ENCODE results near the gene DLG3.

DLG3 gene

GRCh38 chrX:70437921-70438665 is 6.5 kb upstream of the DLG3 start:
- DNase-seq: no peak

DNA sequence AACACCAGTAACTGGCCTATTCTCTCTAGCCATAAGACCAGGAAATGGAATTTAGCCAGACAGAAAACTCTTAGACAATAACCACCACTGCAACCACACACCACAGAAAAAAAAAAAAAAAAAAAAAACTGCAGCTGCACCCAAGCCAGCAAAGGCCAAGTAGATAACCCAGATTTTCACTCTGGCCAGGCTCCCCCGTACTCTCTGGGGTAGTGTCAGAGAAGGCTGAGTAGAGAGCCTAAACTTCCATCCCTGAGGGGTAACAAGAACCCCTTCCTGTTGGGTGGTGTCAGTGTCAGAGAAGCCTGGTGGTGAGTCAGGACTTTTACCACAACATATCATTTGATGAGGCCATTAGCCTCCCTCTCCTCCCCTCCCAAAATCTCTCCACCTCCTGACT is 5.6 kb upstream of the DLG3 start:
- no peak for DNase-seq

DNA sequence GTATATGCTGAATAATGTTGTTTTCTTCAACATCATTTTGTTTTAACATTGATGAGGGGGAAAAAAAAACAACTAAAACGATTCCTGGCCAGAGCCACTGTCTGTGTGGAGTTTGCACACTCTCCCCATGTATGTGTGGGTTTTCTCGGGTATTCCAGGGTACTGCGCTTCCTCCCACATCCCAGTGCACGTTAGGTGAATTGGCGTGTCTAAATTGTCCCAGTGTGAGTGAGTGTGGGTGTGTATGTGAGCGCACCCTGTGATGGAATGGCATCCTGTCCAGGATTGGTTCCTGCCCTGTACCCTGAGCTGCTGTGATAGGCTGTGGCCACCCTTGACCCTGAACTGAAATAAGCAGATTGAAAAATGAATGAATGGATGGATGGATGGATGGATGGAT is 2.4 kb upstream of the DLG3 start:
- DNase-seq: no peak

DNA sequence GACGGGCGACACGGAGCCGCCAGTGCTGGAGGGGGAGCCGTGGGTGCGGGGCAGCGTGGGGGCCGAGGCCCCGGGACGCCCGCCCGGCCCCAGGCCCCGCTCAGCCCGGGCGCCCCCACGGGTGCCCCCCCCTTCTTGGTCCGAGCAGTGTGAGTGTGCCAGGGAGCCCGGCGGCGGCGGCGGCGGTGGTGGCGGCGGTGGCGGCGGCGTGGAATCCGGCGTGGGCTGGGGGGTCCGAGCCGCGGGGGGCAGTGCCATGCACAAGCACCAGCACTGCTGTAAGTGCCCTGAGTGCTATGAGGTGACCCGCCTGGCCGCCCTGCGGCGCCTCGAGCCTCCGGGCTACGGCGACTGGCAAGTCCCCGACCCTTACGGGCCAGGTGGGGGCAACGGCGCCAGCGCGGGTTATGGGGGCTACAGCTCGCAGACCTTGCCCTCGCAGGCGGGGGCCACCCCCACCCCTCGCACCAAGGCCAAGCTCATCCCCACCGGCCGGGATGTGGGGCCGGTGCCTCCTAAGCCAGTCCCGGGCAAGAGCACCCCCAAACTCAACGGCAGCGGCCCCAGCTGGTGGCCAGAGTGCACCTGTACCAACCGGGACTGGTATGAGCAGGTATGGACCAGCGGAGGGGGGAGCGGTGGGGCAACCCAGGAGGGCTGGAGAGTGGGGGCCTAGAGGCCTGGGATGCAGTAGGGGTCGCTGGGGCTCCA is 466 bp downstream of the DLG3 start:
- no peak for DNase-seq

DNA sequence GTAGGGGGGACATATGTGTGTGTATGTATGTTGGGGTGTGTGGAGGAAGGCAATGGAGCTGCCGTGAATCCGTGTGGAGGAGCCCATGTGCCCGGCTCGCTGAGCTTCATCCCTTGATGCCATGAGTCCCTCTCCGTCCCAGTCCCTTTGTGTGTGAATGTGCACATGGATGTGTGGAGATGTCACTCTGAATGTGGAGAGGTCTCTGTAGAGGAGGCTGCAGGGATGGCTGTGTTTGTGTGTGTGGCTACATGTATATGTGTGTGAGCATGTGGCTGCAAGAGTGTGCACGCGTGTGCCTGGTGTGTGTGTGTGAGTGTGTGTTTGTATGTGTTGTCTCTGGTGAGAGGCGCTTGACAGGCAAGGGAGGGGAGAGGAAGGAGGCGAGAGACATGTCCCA is 1.3 kb downstream of the DLG3 start:
- no peak for DNase-seq

DNA sequence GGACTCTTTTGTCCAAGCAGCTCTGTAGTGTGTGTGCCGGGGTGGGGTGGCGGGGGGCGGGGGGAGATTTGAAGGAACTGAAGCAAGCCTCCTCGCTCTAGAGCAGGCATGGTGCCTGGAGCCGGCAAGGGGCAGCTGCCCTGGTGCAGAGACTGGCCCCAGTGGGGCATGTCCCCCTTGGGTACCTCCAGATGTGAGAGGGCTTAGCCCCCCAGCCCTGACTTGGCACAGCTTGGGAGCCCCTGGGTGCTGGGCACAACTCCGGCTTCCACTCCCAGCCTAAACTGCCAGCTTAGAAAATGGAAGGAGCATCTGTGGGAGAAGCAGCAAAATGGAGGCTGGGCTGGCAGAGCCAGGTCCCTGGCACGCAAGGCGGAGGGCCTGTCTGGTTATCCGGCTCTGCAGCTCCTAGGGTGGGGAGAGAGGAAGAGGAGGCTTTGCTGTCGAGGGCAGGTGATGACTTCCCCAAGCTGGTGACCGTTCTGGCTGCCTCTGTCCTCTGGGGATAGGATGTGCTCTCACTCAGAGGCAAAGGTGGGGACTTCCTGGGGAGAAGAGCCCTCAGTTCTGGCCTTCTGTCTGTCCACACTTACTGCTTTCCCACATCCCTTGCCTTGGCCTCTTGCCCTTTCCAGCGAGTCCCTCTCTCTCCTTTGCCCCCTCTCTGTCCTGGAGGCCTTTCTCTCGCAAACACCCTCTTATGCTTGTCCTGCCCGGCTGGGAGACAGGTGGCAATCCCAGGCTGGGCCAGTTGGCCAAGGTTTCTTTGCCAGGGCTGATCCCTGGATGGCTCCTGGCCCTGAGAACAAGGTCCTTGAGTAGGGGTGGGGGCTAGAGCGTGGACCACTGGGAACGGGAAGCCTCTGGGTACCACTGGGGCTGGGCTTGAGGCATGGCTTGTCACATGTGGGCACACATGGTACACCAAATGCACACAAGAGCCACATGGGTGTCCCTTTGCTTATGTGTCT is 2.0 kb downstream of the DLG3 start:
- no peak for DNase-seq

DNA sequence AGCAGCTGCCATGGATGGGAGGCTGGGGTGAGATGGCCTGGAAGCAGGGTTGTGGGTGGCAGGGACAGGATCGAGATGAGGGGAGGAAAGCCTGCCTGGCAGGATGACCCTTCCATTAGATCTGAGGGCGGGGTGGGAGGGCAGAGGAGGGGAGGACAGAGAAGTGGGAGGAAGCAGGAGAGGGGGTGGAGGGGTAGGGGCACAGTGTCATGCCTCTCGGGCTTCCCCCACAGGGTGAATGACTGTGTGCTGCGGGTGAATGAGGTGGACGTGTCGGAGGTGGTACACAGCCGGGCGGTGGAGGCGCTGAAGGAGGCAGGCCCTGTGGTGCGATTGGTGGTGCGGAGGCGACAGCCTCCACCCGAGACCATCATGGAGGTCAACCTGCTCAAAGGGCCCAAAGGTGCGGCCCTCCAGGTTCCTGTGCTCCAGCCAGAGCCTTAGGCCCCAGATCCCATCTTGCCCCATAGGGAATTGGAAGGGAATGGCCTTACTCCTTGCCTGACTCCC is 4.9 kb downstream of the DLG3 start:
- DNase-seq: no peak

- DNase-seq: peak; percentile 36 to 57
Observed at GRCh38 chrX:70452143-70452733, 7.6 kb downstream of the DLG3 start.

DNA sequence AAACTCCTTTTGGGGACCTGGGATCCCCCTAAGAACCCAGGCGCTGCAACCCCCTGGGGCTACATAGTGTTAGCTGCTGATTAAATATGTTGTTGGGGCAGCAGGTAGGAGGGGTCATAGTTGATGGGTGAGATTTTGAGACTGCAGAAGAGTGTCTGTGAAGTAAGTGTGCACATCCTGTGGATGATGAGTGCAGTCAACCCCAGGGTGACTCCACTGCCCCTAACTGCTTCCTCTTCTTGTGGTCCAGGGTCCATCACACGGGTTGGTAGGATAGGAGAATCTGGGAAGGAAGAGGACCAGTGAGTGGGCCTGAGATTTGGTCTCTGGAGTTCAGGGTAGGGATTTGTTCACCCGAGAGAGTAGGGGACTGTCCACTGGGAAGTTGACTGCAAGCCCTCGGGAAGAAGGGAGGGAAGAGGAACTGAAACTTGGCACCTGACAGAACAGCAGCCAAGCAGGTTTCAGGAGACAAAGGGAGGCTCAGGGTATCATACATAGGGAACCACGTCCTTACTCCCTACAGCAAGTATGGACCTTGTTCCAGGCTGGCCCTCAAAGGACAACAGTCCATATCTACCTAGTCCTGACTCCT is 8.5 kb downstream of the DLG3 start:
- no peak for DNase-seq

- peak; percentile 95 for DNase-seq
Observed at GRCh38 chrX:70454441-70455365, 10.1 kb downstream of the DLG3 start.

- peak; percentile 31 to 41 for DNase-seq
Observed at GRCh38 chrX:70455366-70456202, 10.9 kb downstream of the DLG3 start.

GRCh38 chrX:70456256-70456655 is 11.6 kb downstream of the DLG3 start:
- no peak for DNase-seq

DNA sequence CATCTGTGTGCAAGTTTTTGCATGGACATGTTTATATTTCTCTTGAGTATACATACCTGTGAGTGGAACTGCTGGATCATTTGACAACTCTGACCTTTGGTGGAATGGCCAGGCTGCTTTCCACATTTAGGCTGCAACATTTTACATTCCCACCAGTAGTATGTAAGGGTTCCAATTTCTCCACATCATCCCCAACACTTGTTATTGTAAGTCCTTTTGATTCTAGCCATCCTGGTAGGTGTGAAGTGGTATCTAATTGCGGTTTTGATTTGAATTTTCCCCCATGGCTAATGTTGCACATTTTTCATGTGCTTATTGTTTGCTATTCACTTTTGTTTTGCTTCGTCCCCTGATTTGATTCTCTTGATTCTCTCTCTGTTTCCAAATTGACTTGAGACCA is 16.4 kb downstream of the DLG3 start:
- DNase-seq: no peak

DNA sequence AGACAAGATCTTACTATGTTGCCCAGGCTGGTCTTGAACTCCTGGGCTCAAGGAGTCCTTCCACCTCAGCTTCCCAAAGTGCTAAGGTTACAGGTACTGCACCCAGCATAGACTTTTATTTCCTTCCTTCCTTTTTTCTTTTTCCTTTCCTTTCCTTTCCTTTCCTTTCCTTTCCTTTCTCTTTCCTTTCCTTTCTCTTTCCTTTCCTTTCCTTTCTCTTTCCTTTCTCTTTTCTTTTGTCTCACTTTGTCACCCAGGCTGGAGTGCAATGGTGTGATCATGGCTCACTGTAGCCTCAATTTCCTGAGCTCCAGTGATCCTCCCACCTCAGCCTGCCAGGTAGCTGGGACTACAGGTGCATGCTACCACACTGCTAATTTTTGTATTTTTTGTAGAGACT is 19.4 kb downstream of the DLG3 start:
- no peak for DNase-seq

DNA sequence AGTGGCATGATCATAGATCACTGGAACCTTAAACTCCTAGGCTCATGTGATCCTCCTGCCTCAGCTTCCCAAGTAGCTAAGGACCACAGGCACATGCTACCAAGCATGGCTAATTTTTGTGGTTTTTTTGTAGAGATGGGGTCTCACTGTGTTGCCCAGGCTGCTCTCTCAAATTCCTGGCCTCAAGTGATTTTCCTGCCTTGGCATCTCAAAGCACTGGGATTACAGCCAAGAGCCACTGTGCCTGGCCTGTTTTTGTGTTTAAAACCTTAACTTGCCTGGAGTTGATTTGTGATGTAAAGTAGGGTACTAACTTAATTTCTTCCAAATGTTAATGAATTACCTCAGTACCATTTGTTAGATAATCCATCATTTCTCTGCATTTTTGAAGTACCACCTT is 22.3 kb downstream of the DLG3 start:
- no peak for DNase-seq

DNA sequence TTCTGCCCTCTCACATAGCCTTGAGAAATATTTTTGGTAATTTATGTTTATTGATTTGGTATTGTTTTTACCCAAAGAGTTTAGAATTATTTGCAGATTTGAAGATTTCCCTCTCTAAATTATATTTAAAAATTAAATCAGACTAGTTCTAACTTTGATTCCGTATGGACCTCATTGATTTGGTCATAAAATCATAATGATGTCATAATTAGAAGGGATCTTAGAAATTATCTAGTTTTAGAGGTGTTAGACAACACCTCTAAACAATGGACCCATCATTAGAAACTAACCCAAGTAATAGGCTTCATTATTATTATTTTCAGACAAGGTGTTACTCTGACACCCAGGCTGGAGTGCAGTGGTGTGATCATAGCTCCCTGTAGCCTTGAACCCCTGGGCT is 24.1 kb downstream of the DLG3 start:
- no peak for DNase-seq

GRCh38 chrX:70470850-70471289 is 26.2 kb downstream of the DLG3 start:
- no peak for DNase-seq

GRCh38 chrX:70476166-70476933 is 31.7 kb downstream of the DLG3 start:
- peak in 1 of 2 experiments; percentile 67 for DNase-seq
